Trophoblast cell (in vitro differentiated cells and primary cell): ENCODE results near the gene CCNL1.

Experiments
- DNase-seq, 2 donors: peaks; one replicate each; pipeline ENCODE4 v3.0.0-alpha.2; 2016
- H2AFZ ChIP-seq: 2 replicates; pipeline ENCODE4 v1.6.1; 2013; ENCODE audit warnings: low read length, moderate library complexity, mild to moderate bottlenecking; ENCODE audit not compliant: insufficient read depth, poor library complexity
- H2AK5ac ChIP-seq: 2 replicates; pipeline ENCODE4 v1.6.1; 2013; ENCODE audit warnings: mild to moderate bottlenecking, low read length
- H2BK120ac ChIP-seq: 2 replicates; pipeline ENCODE4 v1.6.1; 2013; ENCODE audit warnings: low read length, mild to moderate bottlenecking, moderate library complexity; ENCODE audit not compliant: insufficient read depth, poor library complexity
- H2BK12ac ChIP-seq: 2 replicates; pipeline ENCODE4 v1.6.1; 2013; ENCODE audit warnings: mild to moderate bottlenecking, low read length, moderate library complexity
- H2BK5ac ChIP-seq: 2 replicates; pipeline ENCODE4 v1.6.1; 2013; ENCODE audit warnings: low read length, low read depth, moderate library complexity, mild to moderate bottlenecking; ENCODE audit not compliant: poor library complexity
- H3K14ac ChIP-seq: 2 replicates; pipeline ENCODE4 v1.6.1; 2013; ENCODE audit warnings: mild to moderate bottlenecking, low read length
- H3K18ac ChIP-seq: 2 replicates; pipeline ENCODE4 v1.6.1; 2013; ENCODE audit warnings: mild to moderate bottlenecking, low read length
- H3K23ac ChIP-seq: 2 replicates; pipeline ENCODE4 v1.6.1; 2013; ENCODE audit warnings: low read length
- H3K27ac ChIP-seq: 2 replicates; pipeline ENCODE4 v1.5.1; 2013; ENCODE audit warnings: low read depth, mild to moderate bottlenecking, inconsistent platforms, low read length, moderate library complexity
- H3K27me3 ChIP-seq: 2 replicates; pipeline ENCODE4 v1.6.1; 2013; ENCODE audit warnings: inconsistent platforms, mild to moderate bottlenecking, low read length, moderate library complexity; ENCODE audit not compliant: insufficient read depth
- H3K36me3 ChIP-seq, 2 experiments: 1 replicate in 1 of 2; 2 replicates in 1 of 2; pipeline ENCODE4 v1.6.1; 2013; ENCODE audit warnings: low read length in 2 of 2, mild to moderate bottlenecking in 2 of 2, moderate library complexity in 1 of 2; ENCODE audit not compliant: insufficient read depth in 2 of 2, control insufficient read depth in 1 of 2
- H3K4ac ChIP-seq: 2 replicates; pipeline ENCODE4 v1.6.1; 2013; ENCODE audit warnings: low read depth, mild to moderate bottlenecking, low read length, moderate library complexity
- H3K4me1 ChIP-seq, 2 experiments: 1 replicate in 1 of 2; 2 replicates in 1 of 2; pipeline ENCODE4 v1.6.1; 2013; ENCODE audit warnings: low read length in 2 of 2, mild to moderate bottlenecking in 2 of 2, moderate library complexity in 1 of 2; ENCODE audit not compliant: insufficient read depth in 2 of 2, control insufficient read depth in 1 of 2
- H3K4me2 ChIP-seq: 2 replicates; pipeline ENCODE4 v1.6.1; 2013; ENCODE audit warnings: inconsistent platforms, mild to moderate bottlenecking, low read length, moderate library complexity
- H3K4me3 ChIP-seq: 2 replicates; pipeline ENCODE4 v1.5.1; 2013; ENCODE audit warnings: mild to moderate bottlenecking, low read depth, low read length, inconsistent platforms
- H3K79me1 ChIP-seq: one replicate; pipeline ENCODE4 v1.6.1; 2013; ENCODE audit warnings: low read length
- H3K79me2 ChIP-seq: 2 replicates; pipeline ENCODE4 v1.6.1; 2013; ENCODE audit warnings: low read length, mild to moderate bottlenecking; ENCODE audit not compliant: control insufficient read depth, insufficient read depth, poor library complexity
- H3K9ac ChIP-seq: 2 replicates; pipeline ENCODE4 v1.6.1; 2013; ENCODE audit warnings: mild to moderate bottlenecking, low read length
- H3K9me3 ChIP-seq: 2 replicates; pipeline ENCODE4 v1.6.1; 2013; ENCODE audit warnings: low read depth, mild to moderate bottlenecking, control low read depth, inconsistent platforms, low read length; ENCODE audit not compliant: insufficient read depth
- H4K12ac ChIP-seq: 2 replicates; pipeline ENCODE4 v1.6.1; 2013; ENCODE audit warnings: low read depth, mild to moderate bottlenecking, low read length, moderate library complexity
- H4K8ac ChIP-seq: 2 replicates; pipeline ENCODE4 v1.6.1; 2013; ENCODE audit warnings: low read depth, mild to moderate bottlenecking, low read length, moderate library complexity
- H4K91ac ChIP-seq: one replicate; pipeline ENCODE4 v1.6.1; 2013; ENCODE audit warnings: low read depth, mild to moderate bottlenecking, low read length, moderate library complexity
- WGBS: extraction: QIAGEN DNeasy Blood & Tissue Kit; methylation state at CpG from one replicate; pipeline ENCODE4 v1.1.7; 2013; ENCODE audit warnings: missing lambda C conversion rate; ENCODE audit not compliant: insufficient read length, insufficient coverage; ENCODE audit errors: extremely low coverage; 5-methylcytosine and 5-hydroxymethylcytosine counted together

CCNL1 gene

DNA sequence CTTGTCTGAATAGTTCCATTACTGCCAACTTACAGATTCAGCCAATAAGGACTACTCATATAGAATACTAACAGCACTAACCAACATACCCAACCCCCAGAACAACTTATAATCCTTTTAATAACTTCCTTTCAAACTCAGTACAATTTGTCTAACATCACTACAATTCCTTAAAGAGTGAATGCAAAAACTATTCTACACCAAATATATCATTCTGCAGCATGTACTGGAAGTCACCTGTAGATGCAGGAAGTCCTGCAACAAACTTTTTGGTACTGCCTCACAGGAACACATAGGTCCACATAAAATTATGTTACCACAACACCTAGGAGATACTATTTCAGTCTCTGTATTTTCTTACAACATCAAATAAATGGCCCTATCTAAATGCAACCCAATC is 2.1 kb downstream of the CCNL1 start:
- Histone ChIP-seq H2BK5ac (no peak overlapping the region), H3K4me2 (peak overlapping the region; percentile 71), H3K18ac (no peak overlapping the region), H3K9ac (no peak overlapping the region), H4K12ac (no peak overlapping the region), H2AK5ac (no peak overlapping the region), H3K79me1 (peaks cover 14% of the 10 kb centered on the region), H2AFZ (no peak overlapping the region), H3K27me3 (no peaks in the 10 kb centered on the region), H3K4me3 (no peak overlapping the region), H4K91ac (no peak overlapping the region), H3K23ac (no peak overlapping the region), H4K8ac (no peak overlapping the region), H3K36me3 (peaks cover 2 to 10% of the 10 kb centered on the region in 2 experiments), H3K14ac (no peak overlapping the region), H3K4me1 (peaks cover 0 to 4% of the 10 kb centered on the region in 2 experiments), H2BK12ac (no peak overlapping the region), H3K27ac (no peak overlapping the region), H3K9me3 (peaks cover under 1% of the 10 kb centered on the region), H2BK120ac (no peak overlapping the region), H3K4ac (peak overlapping the region; percentile 82), H3K79me2 (peaks cover 14% of the 10 kb centered on the region)
- peak in 1 of 2 donors; percentile 14 for DNase-seq

DNA sequence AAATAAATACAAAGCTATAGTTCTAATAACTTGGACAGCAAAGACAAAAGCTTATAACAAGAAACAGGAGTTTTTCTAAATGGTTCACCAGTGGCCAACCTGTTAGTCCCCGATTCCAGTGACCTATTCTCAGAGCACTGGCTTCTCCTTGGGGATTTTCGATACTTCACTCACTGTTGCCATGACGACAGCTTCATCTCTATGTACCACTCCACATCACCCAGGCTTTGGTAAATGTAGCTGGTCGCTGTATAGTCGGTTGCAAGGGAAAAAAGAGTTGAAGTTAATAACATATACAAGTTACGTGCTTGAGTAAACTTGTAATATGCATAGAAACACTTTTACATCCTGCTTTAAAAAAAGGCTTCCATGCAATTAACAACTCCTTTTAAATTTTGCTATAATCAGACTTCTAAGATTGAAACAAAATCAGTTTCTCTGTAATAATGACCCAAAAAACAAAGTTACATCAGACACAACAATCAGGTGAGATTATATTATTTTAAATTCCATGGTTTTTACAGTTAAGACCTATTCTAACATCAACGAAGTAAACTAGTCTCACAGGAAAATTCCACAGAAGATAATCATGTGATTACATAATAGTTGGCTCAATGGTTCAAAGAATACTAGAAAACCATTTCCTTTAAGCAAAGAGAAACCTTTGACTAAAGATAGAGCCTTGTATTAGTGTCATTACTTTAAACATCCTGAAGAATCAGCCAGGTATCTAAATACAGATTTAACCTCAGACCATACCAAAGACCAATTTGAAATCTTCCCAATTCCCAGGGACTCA is 2.9 kb downstream of the CCNL1 start:
- Histone ChIP-seq H2BK120ac (no peak overlapping the region), H3K18ac (no peak overlapping the region), H3K14ac (no peak overlapping the region), H4K8ac (no peak overlapping the region), H3K4me3 (no peak overlapping the region), H3K79me2 (peaks cover 14% of the 10 kb centered on the region), H4K91ac (no peak overlapping the region), H3K4me2 (no peak overlapping the region), H3K79me1 (peaks cover 14% of the 10 kb centered on the region), H3K4ac (peak overlapping the region; percentile 99), H3K23ac (no peak overlapping the region), H3K27ac (no peak overlapping the region), H2BK5ac (no peak overlapping the region), H3K9ac (no peak overlapping the region), H3K9me3 (no peaks in the 10 kb centered on the region), H3K4me1 (peaks cover 0 to 4% of the 10 kb centered on the region in 2 experiments), H4K12ac (no peak overlapping the region), H3K27me3 (no peaks in the 10 kb centered on the region), H2BK12ac (no peak overlapping the region), H2AK5ac (no peak overlapping the region), H3K36me3 (peaks cover 2 to 12% of the 10 kb centered on the region in 2 experiments), H2AFZ (no peak overlapping the region)
- peak in 1 of 2 donors; percentile 51 for DNase-seq
- WGBS: no CpG with 5 or more reads among the region's 7 CpGs

DNA sequence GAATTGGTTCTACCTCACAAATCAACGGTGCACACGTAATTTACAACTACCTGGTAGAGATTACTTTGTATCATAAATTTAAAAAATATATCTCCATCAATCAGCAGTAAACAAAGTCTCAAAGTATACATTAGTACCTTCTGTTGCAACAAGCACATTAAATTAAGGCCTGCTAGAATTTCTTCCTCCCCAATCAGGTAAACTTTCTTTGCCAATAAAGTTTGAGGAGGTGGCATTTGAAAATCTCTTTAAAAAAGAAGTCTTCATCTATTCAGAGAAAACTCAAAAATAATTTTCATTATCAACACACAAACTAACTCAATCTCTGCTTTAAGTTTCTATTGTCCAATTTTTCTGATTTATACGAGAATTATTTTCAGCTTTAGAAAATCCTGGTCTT is 4.4 kb downstream of the CCNL1 start:
- H3K23ac ChIP-seq: no peak overlapping the region
- no peak overlapping the region for H3K4me2 ChIP-seq
- no peak overlapping the region for H3K4ac ChIP-seq
- no peak overlapping the region for H4K12ac ChIP-seq
- DNase-seq: no peak
- H4K91ac ChIP-seq: no peak overlapping the region
- 100% methylated on average over 1 of the region's 3 CpGs for WGBS
- H3K79me1 ChIP-seq: peaks cover 11% of the 10 kb centered on the region
- peaks cover 5 to 19% of the 10 kb centered on the region in 2 experiments for H3K36me3 ChIP-seq
- H2BK5ac ChIP-seq: no peak overlapping the region
- no peak overlapping the region for H3K18ac ChIP-seq
- H3K27me3 ChIP-seq: no peaks in the 10 kb centered on the region
- peaks cover 14% of the 10 kb centered on the region for H3K79me2 ChIP-seq
- no peak overlapping the region for H2BK120ac ChIP-seq
- H3K9ac ChIP-seq: no peak overlapping the region
- no peak overlapping the region for H3K27ac ChIP-seq
- no peak overlapping the region for H3K14ac ChIP-seq
- no peak overlapping the region for H4K8ac ChIP-seq
- H2AK5ac ChIP-seq: no peak overlapping the region
- H3K9me3 ChIP-seq: no peaks in the 10 kb centered on the region
- H2BK12ac ChIP-seq: no peak overlapping the region
- H3K4me3 ChIP-seq: no peak overlapping the region
- H3K4me1 ChIP-seq: peaks cover 0 to 2% of the 10 kb centered on the region in 2 experiments
- no peak overlapping the region for H2AFZ ChIP-seq

DNA sequence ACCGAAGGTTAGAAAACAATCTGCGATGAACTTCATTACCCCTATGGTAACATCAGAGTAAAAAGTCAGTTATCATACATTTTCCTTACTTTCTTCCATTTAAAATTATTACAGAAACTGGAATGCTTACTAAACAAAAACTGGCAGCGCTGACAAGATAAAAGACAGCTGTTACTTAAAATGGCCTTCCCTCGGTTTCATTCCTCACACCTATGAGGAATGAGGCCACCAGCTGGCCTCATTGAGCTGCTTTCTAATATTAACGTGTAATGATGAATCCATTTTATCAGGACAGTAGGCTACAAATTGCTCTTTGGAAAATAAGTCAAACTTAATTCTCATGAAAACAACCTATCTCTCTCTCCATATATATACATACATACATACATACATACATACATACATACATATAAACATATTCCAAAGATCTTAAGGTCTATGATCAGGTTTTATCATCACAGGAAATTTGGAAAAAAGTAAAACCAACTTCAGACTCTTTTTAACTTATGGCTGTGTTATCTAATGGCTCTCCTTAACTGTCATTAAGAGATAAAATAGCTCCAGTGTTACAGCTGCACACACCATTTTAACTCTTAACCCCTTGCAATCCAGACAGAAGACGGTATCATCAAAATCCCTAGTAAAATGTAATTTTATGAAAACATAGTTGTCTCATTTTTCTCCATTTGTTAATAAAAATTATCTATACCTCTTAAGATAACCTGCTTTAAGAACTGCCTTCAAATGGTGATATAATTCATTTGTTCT is 5.2 kb downstream of the CCNL1 start:
- Histone ChIP-seq H2BK5ac (no peak overlapping the region), H2BK12ac (no peak overlapping the region), H2BK120ac (no peak overlapping the region), H4K12ac (no peak overlapping the region), H3K79me1 (peaks cover 5% of the 10 kb centered on the region), H3K79me2 (peaks cover 9% of the 10 kb centered on the region), H2AK5ac (no peak overlapping the region), H3K14ac (no peak overlapping the region), H4K8ac (no peak overlapping the region), H3K36me3 (peaks cover 5 to 21% of the 10 kb centered on the region in 2 experiments), H3K27me3 (no peaks in the 10 kb centered on the region), H3K4ac (no peak overlapping the region), H3K18ac (no peak overlapping the region), H3K9ac (no peak overlapping the region), H3K9me3 (no peaks in the 10 kb centered on the region), H3K4me1 (no peaks in the 10 kb centered on the region), H3K23ac (no peak overlapping the region), H3K4me2 (no peak overlapping the region), H2AFZ (no peak overlapping the region), H4K91ac (no peak overlapping the region), H3K27ac (no peak overlapping the region), H3K4me3 (no peak overlapping the region)
- DNase-seq: peak in 1 of 2 donors; percentile 38
- no CpG with 5 or more reads among the region's 6 CpGs for WGBS
